DND-41 (cell line): ENCODE results near the gene TBC1D1.

Experiments
- ATAC-seq: fragments of 200-7000 bp; cut with Tn5 transposase; 3 replicates; pipeline ENCODE4 v1.9.1; 2021; ENCODE audit warnings: low read depth; ENCODE audit not compliant: insufficient read depth
- DNase-seq: peaks from one replicate; pipeline ENCODE4 v3.0.0-alpha.2; 2020
- H2AFZ ChIP-seq: 2 replicates; pipeline ENCODE4 v1.6.0; 2012; ENCODE audit warnings: low read depth, low read length
- H3K27ac ChIP-seq: 2 replicates; pipeline ENCODE4 v1.5.1; 2012; ENCODE audit warnings: low read length, inconsistent platforms
- H3K27me3 ChIP-seq: fragments of 200-600 bp; sonication (generic); 2 replicates; pipeline ENCODE4 v1.6.0; 2012; ENCODE audit warnings: low read length, mild to moderate bottlenecking, inconsistent platforms; ENCODE audit not compliant: insufficient read depth, poor library complexity
- H3K36me3 ChIP-seq: 2 replicates; pipeline ENCODE4 v1.5.1; 2012; ENCODE audit warnings: low read length, inconsistent platforms; ENCODE audit not compliant: insufficient read depth
- H3K4me1 ChIP-seq: 2 replicates; pipeline ENCODE4 v1.5.1; 2012; ENCODE audit warnings: mild to moderate bottlenecking, low read length; ENCODE audit not compliant: insufficient read depth
- H3K4me2 ChIP-seq: 2 replicates; pipeline ENCODE4 v1.6.0; 2012; ENCODE audit warnings: mild to moderate bottlenecking, moderate library complexity, low read length, inconsistent platforms; ENCODE audit not compliant: insufficient read depth
- H3K4me3 ChIP-seq, 2 experiments: fragments of 200-600 bp in 1 of 2; shearing (Covaris generic) in 1 of 2; 2 replicates each; pipeline ENCODE4 v1.5.1; 2012 to 2016; ENCODE audit warnings: inconsistent platforms in 2 of 2, low read length in 2 of 2, mild to moderate bottlenecking in 2 of 2, low read depth in 1 of 2, moderate library complexity in 1 of 2
- H3K79me2 ChIP-seq: 2 replicates; pipeline ENCODE4 v1.6.0; 2012; ENCODE audit warnings: low read length, inconsistent platforms; ENCODE audit not compliant: insufficient read depth
- H3K9ac ChIP-seq: 2 replicates; pipeline ENCODE4 v1.6.0; 2012; ENCODE audit warnings: low read depth, mild to moderate bottlenecking, inconsistent platforms, low read length, moderate library complexity
- H3K9me3 ChIP-seq: 2 replicates; pipeline ENCODE4 v1.5.1; 2012; ENCODE audit warnings: low read length, moderate library complexity, mild to moderate bottlenecking, inconsistent platforms; ENCODE audit not compliant: insufficient read depth, severe bottlenecking
- H4K20me1 ChIP-seq: 2 replicates; pipeline ENCODE4 v1.6.0; 2012; ENCODE audit warnings: low read length; ENCODE audit not compliant: insufficient read depth
- EZH2 ChIP-seq: IDR thresholded peaks from 3 replicates; pipeline ENCODE4 v1.6.1; 2012; ENCODE audit warnings: borderline replicate concordance, low read depth, mild to moderate bottlenecking, moderate library complexity, low read length, inconsistent platforms; ENCODE audit not compliant: severe bottlenecking
- TF ChIP-seq, protein P1 (sequence below): IDR thresholded peaks from 2 replicates; pipeline ENCODE4 v1.5.1; 2012; ENCODE audit warnings: borderline replicate concordance, low read length, moderate library complexity, mild to moderate bottlenecking; ENCODE audit not compliant: poor library complexity, severe bottlenecking; ENCODE audit errors: extremely low read depth

The TBC1D1 gene

DNA sequence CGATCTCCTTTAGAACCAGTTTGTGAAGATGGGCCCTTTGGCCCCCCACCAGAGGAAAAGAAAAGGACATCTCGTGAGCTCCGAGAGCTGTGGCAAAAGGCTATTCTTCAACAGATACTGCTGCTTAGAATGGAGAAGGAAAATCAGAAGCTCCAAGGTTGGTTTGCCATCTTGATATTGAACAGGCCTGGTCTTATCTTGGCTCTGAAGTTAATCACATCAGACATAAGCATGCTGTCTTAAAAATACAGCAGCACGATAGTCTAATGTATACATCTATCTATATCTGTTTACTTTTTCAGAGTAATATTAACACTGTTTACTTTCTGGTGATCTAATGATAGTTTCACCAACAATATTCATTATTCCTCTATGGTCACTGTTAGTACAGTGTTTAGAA, 199.1 kb downstream of the TBC1D1 start:
- no peaks in the 10 kb centered on the region for H3K9me3 ChIP-seq
- ATAC-seq, result no peak
- no peaks in the 10 kb centered on the region for H3K79me2 ChIP-seq
- H3K4me1 ChIP-seq, result no peaks in the 10 kb centered on the region
- no peak for DNase-seq
- no peaks in the 10 kb centered on the region for H3K27me3 ChIP-seq
- H3K4me2 ChIP-seq, result no peak overlapping the region
- peaks cover 58% of the 10 kb centered on the region for H3K36me3 ChIP-seq
- no peak overlapping the region for H3K27ac ChIP-seq
- no peaks in the 10 kb centered on the region for H4K20me1 ChIP-seq
- no peak for TF ChIP-seq EZH2
- TF ChIP-seq, protein P1, sequence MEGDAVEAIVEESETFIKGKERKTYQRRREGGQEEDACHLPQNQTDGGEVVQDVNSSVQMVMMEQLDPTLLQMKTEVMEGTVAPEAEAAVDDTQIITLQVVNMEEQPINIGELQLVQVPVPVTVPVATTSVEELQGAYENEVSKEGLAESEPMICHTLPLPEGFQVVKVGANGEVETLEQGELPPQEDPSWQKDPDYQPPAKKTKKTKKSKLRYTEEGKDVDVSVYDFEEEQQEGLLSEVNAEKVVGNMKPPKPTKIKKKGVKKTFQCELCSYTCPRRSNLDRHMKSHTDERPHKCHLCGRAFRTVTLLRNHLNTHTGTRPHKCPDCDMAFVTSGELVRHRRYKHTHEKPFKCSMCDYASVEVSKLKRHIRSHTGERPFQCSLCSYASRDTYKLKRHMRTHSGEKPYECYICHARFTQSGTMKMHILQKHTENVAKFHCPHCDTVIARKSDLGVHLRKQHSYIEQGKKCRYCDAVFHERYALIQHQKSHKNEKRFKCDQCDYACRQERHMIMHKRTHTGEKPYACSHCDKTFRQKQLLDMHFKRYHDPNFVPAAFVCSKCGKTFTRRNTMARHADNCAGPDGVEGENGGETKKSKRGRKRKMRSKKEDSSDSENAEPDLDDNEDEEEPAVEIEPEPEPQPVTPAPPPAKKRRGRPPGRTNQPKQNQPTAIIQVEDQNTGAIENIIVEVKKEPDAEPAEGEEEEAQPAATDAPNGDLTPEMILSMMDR, result no peak
- no peak overlapping the region for H2AFZ ChIP-seq
- H3K4me3 ChIP-seq, result no peak overlapping the region
- no peak overlapping the region for H3K9ac ChIP-seq

DNA sequence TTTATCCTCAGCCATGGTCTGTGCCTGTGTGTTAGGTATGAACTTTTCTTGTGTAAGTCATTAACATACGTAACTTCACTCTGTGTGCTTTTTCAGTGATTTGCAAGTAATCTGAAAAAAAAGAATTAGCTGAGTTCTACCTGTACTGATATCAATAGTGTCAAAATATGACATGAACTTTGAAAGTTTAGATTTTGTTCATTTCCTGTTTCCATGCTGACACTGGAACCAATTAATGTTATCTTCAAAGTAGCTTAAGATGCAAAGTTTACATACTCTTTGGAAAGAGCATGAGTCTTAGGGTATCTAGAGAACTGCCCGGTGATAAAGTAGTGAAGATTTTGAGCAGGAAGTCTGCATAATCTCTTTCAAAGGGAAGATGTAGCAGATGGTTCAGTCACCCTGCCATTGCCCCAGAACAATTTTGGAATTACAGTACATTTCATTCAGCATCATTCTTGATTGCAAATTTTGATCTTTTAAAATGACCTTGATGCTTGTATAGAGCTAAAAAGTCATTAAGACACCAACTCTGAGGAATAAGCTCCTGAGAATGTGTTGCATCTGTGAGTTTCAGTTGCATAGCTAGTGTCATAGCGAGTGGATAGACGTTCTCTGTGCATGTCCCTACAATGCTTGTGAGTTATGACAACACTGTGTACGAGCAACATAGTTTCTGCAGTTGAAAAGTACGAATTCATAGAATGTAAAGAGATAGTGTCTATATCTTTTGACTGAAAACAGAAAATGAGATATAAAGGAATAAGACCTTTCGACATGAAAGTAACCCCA, 199.8 kb downstream of the TBC1D1 start:
- H3K4me1 ChIP-seq, result no peaks in the 10 kb centered on the region
- H3K27me3 ChIP-seq, result no peaks in the 10 kb centered on the region
- ATAC-seq (no peak), DNase-seq (no peak)
- no peak overlapping the region for H3K4me2 ChIP-seq
- H3K9me3 ChIP-seq, result no peaks in the 10 kb centered on the region
- peaks cover 56% of the 10 kb centered on the region for H3K36me3 ChIP-seq
- no peak for TF ChIP-seq EZH2
- TF ChIP-seq, protein P1, result no peak
- H3K79me2 ChIP-seq, result no peaks in the 10 kb centered on the region
- H3K27ac ChIP-seq, result no peak overlapping the region
- no peak overlapping the region for H3K9ac ChIP-seq
- no peaks in the 10 kb centered on the region for H4K20me1 ChIP-seq
- H3K4me3 ChIP-seq, result no peak overlapping the region
- H2AFZ ChIP-seq, result no peak overlapping the region

- TF ChIP-seq, protein P1, result no peak
- no peak for TF ChIP-seq EZH2
- Histone ChIP-seq H3K9me3 (no peaks in the 10 kb centered on the region), H2AFZ (no peak overlapping the region), H3K27ac (no peak overlapping the region), H3K9ac (no peak overlapping the region), H4K20me1 (no peaks in the 10 kb centered on the region), H3K4me3 (no peak overlapping the region), H3K4me1 (no peaks in the 10 kb centered on the region), H3K79me2 (no peaks in the 10 kb centered on the region), H3K36me3 (peaks cover 60% of the 10 kb centered on the region), H3K27me3 (no peaks in the 10 kb centered on the region), H3K4me2 (no peak overlapping the region)
- DNase-seq, result no peak
- ATAC-seq, result no peak
Observed at GRCh38 chr4:38091636-38092035, 200.8 kb downstream of the TBC1D1 start.
